NCI-H2029 (cell line): Measurements from ENCODE around the gene ENTPD5.
"Not testable (repeated sequence)": the region's sequence is repeated elsewhere in the genome, so short reads cannot be mapped to it uniquely, and the experiment has no call there.

ENCODE experiments used
- DNase-seq: peaks from one replicate; lab custom pipeline; 2025; lab: John Stamatoyannopoulos, UW

The ENTPD5 gene

GRCh38 chr14:73943083-73943482, 76.0 kb downstream of the ENTPD5 start:
- no peak for DNase-seq

- DNase-seq, result no peak
Measured at GRCh38 chr14:73942180-73942579, 76.9 kb downstream of the ENTPD5 start.

- no peak for DNase-seq
Measured at GRCh38 chr14:73937012-73937411, 82.1 kb downstream of the ENTPD5 start.

GRCh38 chr14:73936548-73936947, 82.5 kb downstream of the ENTPD5 start:
- DNase-seq, result no peak

- DNase-seq, result no peak
Measured at GRCh38 chr14:73935666-73936065, 83.4 kb downstream of the ENTPD5 start.

- no peak for DNase-seq
Measured at GRCh38 chr14:73924337-73924736, 94.8 kb downstream of the ENTPD5 start.

- not testable (repeated sequence) for DNase-seq
Measured at GRCh38 chr14:73919457-73919856, 99.6 kb downstream of the ENTPD5 start.

GRCh38 chr14:73916324-73916723, 102.8 kb downstream of the ENTPD5 start:
- DNase-seq, result no peak

- no peak for DNase-seq
Measured at GRCh38 chr14:73913256-73913655, 105.8 kb downstream of the ENTPD5 start.

- DNase-seq, result no peak
Measured at GRCh38 chr14:73909681-73910080, 109.4 kb downstream of the ENTPD5 start.
